Activated B cell treated with CpG ODN at 0.5 μM for 24 hours (primary cell): ENCODE results near the gene CDCA3. TPM values are rescaled to one million over a fixed set of nuclear protein-coding genes. Genes with fewer than 3 reads are reported as not detected.

Source experiments
- ATAC-seq: fragments of 200-7000 bp; cut with Tn5 transposase; one replicate; pipeline ENCODE4 v1.10.0; 2021; ENCODE audit warnings: low read depth, mild to moderate bottlenecking, moderate library complexity
- CTCF ChIA-PET: fragments of 350-600 bp; sonication (Branson Sonifier 250); formaldehyde crosslinking; loops from one replicate; lab custom pipeline; 2021; ENCODE audit warnings: antibody characterized with exemption; lab: Charles Lee
- POLR2A ChIA-PET: fragments of 350-600 bp; sonication (Branson Sonifier 250); formaldehyde crosslinking; loops from one replicate; lab custom pipeline; 2021; ENCODE audit warnings: antibody characterized with exemption; lab: Charles Lee
- DNase-seq: peaks from one replicate; pipeline ENCODE4 v3.0.0; 2022
- H3K27ac Mint-ChIP-seq: one replicate; pipeline ENCODE4 v1.8.0; 2020; ENCODE audit warnings: mixed read lengths
- H3K27me3 Mint-ChIP-seq: one replicate; pipeline ENCODE4 v1.8.0; 2021; ENCODE audit warnings: mixed read lengths
- H3K36me3 Mint-ChIP-seq: one replicate; pipeline ENCODE4 v1.8.0; 2021; ENCODE audit warnings: low read depth, mixed read lengths
- H3K4me1 Mint-ChIP-seq: one replicate; pipeline ENCODE4 v1.8.0; 2021; ENCODE audit warnings: mixed read lengths
- H3K4me3 Mint-ChIP-seq: one replicate; pipeline ENCODE4 v1.8.0; 2020; ENCODE audit warnings: mild to moderate bottlenecking, mixed read lengths
- H3K9me3 Mint-ChIP-seq: one replicate; pipeline ENCODE4 v1.8.0; 2020; ENCODE audit warnings: mixed read lengths
- CTCF ChIP-seq: fragments of 200-600 bp; IDR thresholded peaks from one replicate; pipeline ENCODE4 v1.8.0; 2022; ENCODE audit warnings: antibody characterized with exemption, mild to moderate bottlenecking
- intact Hi-C: fragments of 100-400 bp; cut with micrococcal nuclease; formaldehyde crosslinking; loops from one replicate; pipeline ENCODE4 v1.15.1; 2024
- total RNA-seq: library from RNA; stranded (reverse); gene quantifications from 2 replicates; pipeline ENCODE4 v1.2.3, GENCODE V29; 2022

CDCA3 gene
- total RNA-seq, 1 donor from 2014 or later: 1.6 TPM

- DNase-seq: no peak
- H3K36me3 Mint-ChIP-seq: no peaks in the 10 kb centered on the region
- CTCF ChIA-PET: interaction anchor here (1.5 kb wide), 1 partner anchor 12 kb away, joined by 4 read pairs; no protein-coding TSS in a partner anchor
- H3K27me3 Mint-ChIP-seq: peaks cover 54% of the 10 kb centered on the region
- intact Hi-C loops: loop anchor here (1.0 kb wide), 1 partner anchor 215 kb away; the partner anchor contains the start of gene CHD4
- H3K4me1 Mint-ChIP-seq: peaks cover 16% of the 10 kb centered on the region
- no peak for TF ChIP-seq CTCF
- ATAC-seq: no peak
- no peaks in the 10 kb centered on the region for H3K9me3 Mint-ChIP-seq
- H3K4me3 Mint-ChIP-seq: no peak within 1 kb of the TSS
- H3K27ac Mint-ChIP-seq: no peak within 1 kb of the TSS
- POLR2A ChIA-PET: interaction anchor here (0.7 kb wide), 1 partner anchor 143 kb away, joined by 3 read pairs; no protein-coding TSS in a partner anchor
Measured at GRCh38 chr12:6821591-6822425, 29.3 kb downstream of the CDCA3 start, which contains the start of gene GPR162. Gene GPR162, plus strand, starts transcription at chr12:6821821. Its CDS starts 2,078 bp downstream, at chr12:6823899.

GRCh38 chr12:6820166-6820565 lies 30.9 kb downstream of the CDCA3 start:
- Mint-ChIP-seq H3K4me3 (no peak overlapping the region), H3K27ac (no peak overlapping the region), H3K4me1 (peaks cover 16% of the 10 kb centered on the region), H3K27me3 (peaks cover 38% of the 10 kb centered on the region), H3K9me3 (no peaks in the 10 kb centered on the region), H3K36me3 (no peaks in the 10 kb centered on the region)
- intact Hi-C loops: no loop called here
- ChIA-PET POLR2A (interaction anchor here (0.5 kb wide), 1 partner anchor 97 kb away, joined by 15 read pairs; no protein-coding TSS in a partner anchor), CTCF (interaction anchor here (0.8 to 1.5 kb wide), 2 partner anchors 13 to 27 kb away, joined by 3 to 4 read pairs; no protein-coding TSS in a partner anchor)
- ATAC-seq (no peak), DNase-seq (no peak)
- TF ChIP-seq CTCF: no peak

- Mint-ChIP-seq H3K4me1 (peaks cover 16% of the 10 kb centered on the region), H3K36me3 (no peaks in the 10 kb centered on the region), H3K4me3 (no peak overlapping the region), H3K9me3 (no peaks in the 10 kb centered on the region), H3K27ac (no peak overlapping the region), H3K27me3 (peaks cover 31% of the 10 kb centered on the region)
- ChIA-PET POLR2A (no interaction called here), CTCF (no interaction called here)
- TF ChIP-seq CTCF: no peak
- no peak for ATAC-seq
- DNase-seq: no peak
- intact Hi-C loops: no loop called here
Measured at GRCh38 chr12:6819106-6820030, 31.7 kb downstream of the CDCA3 start.

GRCh38 chr12:6818645-6819044 lies 32.4 kb downstream of the CDCA3 start:
- Mint-ChIP-seq H3K27ac (no peak overlapping the region), H3K4me3 (no peak overlapping the region), H3K4me1 (peaks cover 16% of the 10 kb centered on the region), H3K36me3 (no peaks in the 10 kb centered on the region), H3K9me3 (no peaks in the 10 kb centered on the region), H3K27me3 (peaks cover 27% of the 10 kb centered on the region)
- DNase-seq (no peak), ATAC-seq (no peak)
- TF ChIP-seq CTCF: no peak
- CTCF ChIA-PET: no interaction called here
- POLR2A ChIA-PET: no interaction called here
- intact Hi-C loops: no loop called here
